Left lung (tissue), 10 donors: ENCODE data around the gene N4BP2. TPM values are rescaled to one million over a fixed set of nuclear protein-coding genes. Genes with fewer than 3 reads are reported as not detected.
"Not testable (repeated sequence)": the region's sequence is repeated elsewhere in the genome, so short reads cannot be mapped to it uniquely, and the experiment has no call there.

Experiments
- ATAC-seq: fragments of 200-7000 bp; cut with Tn5 transposase; one replicate; pipeline ENCODE4 v1.9.1; 2020; ENCODE audit warnings: moderate library complexity
- DNase-seq, 4 donors: peaks; one replicate each; pipeline ENCODE4 v3.0.0-alpha.2; 2013 to 2020
- H3K27ac ChIP-seq, 2 donors: fragments of 200-600 bp; sonication (generic) in 1 of 2; one replicate each; pipeline versions ENCODE4 v1.5.0 to v1.8.0; 2020 to 2021
- H3K27me3 ChIP-seq, 2 donors: fragments of 200-600 bp; sonication (generic) in 1 of 2; one replicate each; pipeline versions ENCODE4 v1.5.0 to v1.8.0; 2020 to 2021
- H3K36me3 ChIP-seq, 2 donors: fragments of 200-600 bp; sonication (generic) in 1 of 2; one replicate each; pipeline versions ENCODE4 v1.5.0 to v1.8.0; 2020 to 2021
- H3K4me1 ChIP-seq, 2 donors: fragments of 200-600 bp; one replicate each; pipeline ENCODE4 v1.8.0; 2021
- H3K4me3 ChIP-seq, 2 donors: fragments of 200-600 bp; sonication (generic) in 1 of 2; one replicate each; pipeline versions ENCODE4 v1.5.0 to v1.8.0; 2020 to 2021; ENCODE audit warnings: mild to moderate bottlenecking in 1 of 2
- H3K9me3 ChIP-seq, 2 donors: fragments of 200-600 bp; sonication (generic) in 1 of 2; one replicate each; pipeline versions ENCODE4 v1.5.0 to v1.8.0; 2020 to 2021
- intact Hi-C, 2 donors: fragments of 100-400 bp; cut with DNase I; formaldehyde crosslinking; loops; one replicate each; pipeline versions ENCODE4 v1.11.2 to v1.14.2; 2022
- polyA plus RNA-seq, 6 donors: library from polyadenylated mRNA; unstranded; fragments of 120-200 nt; gene quantifications; one replicate each; pipeline ENCODE4 v1.2.1, GENCODE V29; 2013; ENCODE audit not compliant: insufficient read length in 6 of 6
- total RNA-seq, 2 donors: library from RNA; stranded (reverse); fragmentation: NEBNext Ultra II Directional; extraction: Animal tissue kit (Norgen Biotek cat#: 25700); gene quantifications; one replicate each; pipeline ENCODE4 v1.2.1, GENCODE V29; 2021
- TF ChIP-seq, protein P1 (sequence below), 2 donors: fragments of 200-600 bp; sonication (generic) in 1 of 2; IDR thresholded peaks; one replicate each; pipeline versions ENCODE4 v1.5.0 to v1.8.0; 2021; ENCODE audit warnings: antibody characterized with exemption in 2 of 2
- donor health status: DM: no; HTN: yes; CAD: no.
- donor health status: DM: no; HTN: no; CAD: no.

The N4BP2 gene
- total and polyA plus RNA-seq, 8 donors, result 5.9 to 22.3 (median 18.8) TPM

DNA sequence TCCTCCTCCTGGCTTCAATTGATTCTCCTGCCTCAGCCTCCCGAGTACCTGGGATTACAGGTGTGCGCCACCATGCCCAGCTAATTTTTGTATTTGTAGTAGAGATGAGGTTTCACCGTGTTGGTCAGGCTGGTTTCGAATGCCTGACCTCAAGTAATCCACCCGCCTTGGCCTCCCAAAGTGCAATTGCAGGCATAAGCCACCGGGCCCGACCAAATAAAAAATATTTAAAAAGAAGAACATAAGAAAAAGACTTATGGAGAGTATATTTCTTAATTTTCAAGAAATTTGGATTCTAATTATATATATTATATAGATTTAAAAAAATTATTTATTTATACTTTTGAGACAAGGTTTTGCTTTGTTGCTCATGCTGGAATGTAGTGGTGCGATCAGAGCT is 29.8 kb downstream of the N4BP2 start:
- H3K27ac ChIP-seq, result no peak overlapping the region
- no peaks in the 10 kb centered on the region for H3K9me3 ChIP-seq
- intact Hi-C loops, result no loop called here
- H3K27me3 ChIP-seq, result no peaks in the 10 kb centered on the region
- TF ChIP-seq, protein P1, sequence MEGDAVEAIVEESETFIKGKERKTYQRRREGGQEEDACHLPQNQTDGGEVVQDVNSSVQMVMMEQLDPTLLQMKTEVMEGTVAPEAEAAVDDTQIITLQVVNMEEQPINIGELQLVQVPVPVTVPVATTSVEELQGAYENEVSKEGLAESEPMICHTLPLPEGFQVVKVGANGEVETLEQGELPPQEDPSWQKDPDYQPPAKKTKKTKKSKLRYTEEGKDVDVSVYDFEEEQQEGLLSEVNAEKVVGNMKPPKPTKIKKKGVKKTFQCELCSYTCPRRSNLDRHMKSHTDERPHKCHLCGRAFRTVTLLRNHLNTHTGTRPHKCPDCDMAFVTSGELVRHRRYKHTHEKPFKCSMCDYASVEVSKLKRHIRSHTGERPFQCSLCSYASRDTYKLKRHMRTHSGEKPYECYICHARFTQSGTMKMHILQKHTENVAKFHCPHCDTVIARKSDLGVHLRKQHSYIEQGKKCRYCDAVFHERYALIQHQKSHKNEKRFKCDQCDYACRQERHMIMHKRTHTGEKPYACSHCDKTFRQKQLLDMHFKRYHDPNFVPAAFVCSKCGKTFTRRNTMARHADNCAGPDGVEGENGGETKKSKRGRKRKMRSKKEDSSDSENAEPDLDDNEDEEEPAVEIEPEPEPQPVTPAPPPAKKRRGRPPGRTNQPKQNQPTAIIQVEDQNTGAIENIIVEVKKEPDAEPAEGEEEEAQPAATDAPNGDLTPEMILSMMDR (IDR thresholded peaks at IDR 0.05), result no peak
- no peak overlapping the region for H3K4me3 ChIP-seq
- H3K36me3 ChIP-seq, result no peaks in the 10 kb centered on the region
- no peak for DNase-seq
- no peak for ATAC-seq
- no peaks in the 10 kb centered on the region for H3K4me1 ChIP-seq

DNA sequence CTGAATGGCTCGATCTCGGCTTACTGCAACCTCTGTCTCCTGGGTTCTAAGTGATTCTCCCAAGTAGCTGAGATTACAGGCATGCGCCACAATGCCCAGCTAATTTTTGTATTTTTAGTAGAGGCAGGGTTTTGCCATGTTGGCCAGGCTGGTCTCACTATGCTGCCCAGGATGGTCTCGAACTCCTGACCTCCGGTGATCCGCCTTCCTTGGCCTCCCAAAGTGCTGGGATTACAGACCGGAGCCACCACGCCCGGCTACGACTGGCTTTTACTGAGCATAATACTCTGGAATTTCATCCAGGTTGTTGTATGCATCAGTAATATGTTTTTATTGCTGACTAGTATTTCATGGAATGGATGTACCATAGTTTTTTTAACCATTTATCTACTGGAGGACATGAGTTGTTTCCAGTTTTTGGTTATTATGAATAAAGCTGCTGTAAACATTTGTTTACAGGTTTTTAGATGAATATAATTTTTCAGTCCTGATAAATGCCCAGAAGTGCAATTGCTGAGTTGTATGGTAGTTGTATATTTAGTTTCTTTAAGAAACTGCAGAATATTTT is 31.2 kb downstream of the N4BP2 start:
- H3K36me3 ChIP-seq, result no peaks in the 10 kb centered on the region
- H3K27me3 ChIP-seq, result no peaks in the 10 kb centered on the region
- ATAC-seq (no peak), DNase-seq (no peak)
- no peaks in the 10 kb centered on the region for H3K4me1 ChIP-seq
- intact Hi-C loops, result no loop called here
- H3K9me3 ChIP-seq, result no peaks in the 10 kb centered on the region
- no peak overlapping the region for H3K27ac ChIP-seq
- no peak overlapping the region for H3K4me3 ChIP-seq
- TF ChIP-seq, protein P1 (IDR thresholded peaks at IDR 0.05), result no peak

DNA sequence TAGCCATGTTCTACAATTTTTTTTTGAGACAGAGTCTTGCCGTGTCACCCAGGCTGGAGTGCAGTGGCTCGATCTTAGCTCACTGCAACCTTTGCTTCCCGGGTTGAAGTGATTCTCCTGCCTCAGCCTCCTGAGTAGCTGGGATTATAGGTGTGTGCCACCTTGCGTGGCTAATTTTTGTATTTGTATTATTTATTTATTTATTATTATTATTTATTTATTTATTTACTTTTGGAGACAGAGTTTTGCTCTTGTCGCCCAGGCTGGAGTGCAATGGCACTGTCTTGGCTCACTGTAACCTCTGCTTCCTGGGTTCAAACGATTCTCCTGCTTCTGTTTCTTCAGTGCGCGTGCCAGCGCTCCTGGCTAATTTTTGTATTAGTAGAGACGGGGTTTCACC is 36.8 kb downstream of the N4BP2 start:
- H3K4me1 ChIP-seq, intact Hi-C loops, H3K27ac ChIP-seq, H3K9me3 ChIP-seq, H3K36me3 ChIP-seq, H3K4me3 ChIP-seq, H3K27me3 ChIP-seq, DNase-seq, ATAC-seq: not testable (repeated sequence)

DNA sequence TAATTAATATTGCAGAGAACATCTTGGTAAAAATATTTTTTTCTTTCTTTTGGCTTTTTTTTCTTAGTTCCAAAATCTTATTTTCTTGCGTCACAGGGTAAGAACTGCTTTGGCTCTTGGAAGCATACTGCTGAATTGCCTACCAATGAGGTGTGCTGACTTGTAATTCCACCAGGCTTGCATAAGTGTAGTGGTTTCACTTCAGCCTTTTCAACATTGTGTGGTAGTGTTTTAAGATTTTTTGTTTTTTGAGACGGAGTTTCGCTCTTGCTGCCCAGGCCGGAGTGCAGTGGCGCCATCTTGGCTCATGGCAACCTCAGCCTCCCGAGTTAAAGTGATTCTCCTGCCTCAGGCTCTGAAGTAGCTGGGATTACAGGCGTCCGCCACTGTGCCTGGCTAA is 42.4 kb downstream of the N4BP2 start:
- Histone ChIP-seq H3K36me3 (peaks cover 0 to 7% of the 10 kb centered on the region in 2 donors), H3K27me3 (no peaks in the 10 kb centered on the region), H3K4me3 (no peak overlapping the region), H3K9me3 (no peaks in the 10 kb centered on the region), H3K27ac (no peak overlapping the region), H3K4me1 (no peaks in the 10 kb centered on the region)
- TF ChIP-seq, protein P1 (IDR thresholded peaks at IDR 0.05), result no peak
- intact Hi-C loops, result no loop called here
- ATAC-seq (no peak), DNase-seq (no peak)

GRCh38 chr4:40107150-40107549 is 50.5 kb downstream of the N4BP2 start:
- intact Hi-C loops, H3K4me1 ChIP-seq, DNase-seq, ATAC-seq, H3K4me3 ChIP-seq, H3K36me3 ChIP-seq, H3K27me3 ChIP-seq, H3K27ac ChIP-seq, H3K9me3 ChIP-seq: not testable (repeated sequence)

DNA sequence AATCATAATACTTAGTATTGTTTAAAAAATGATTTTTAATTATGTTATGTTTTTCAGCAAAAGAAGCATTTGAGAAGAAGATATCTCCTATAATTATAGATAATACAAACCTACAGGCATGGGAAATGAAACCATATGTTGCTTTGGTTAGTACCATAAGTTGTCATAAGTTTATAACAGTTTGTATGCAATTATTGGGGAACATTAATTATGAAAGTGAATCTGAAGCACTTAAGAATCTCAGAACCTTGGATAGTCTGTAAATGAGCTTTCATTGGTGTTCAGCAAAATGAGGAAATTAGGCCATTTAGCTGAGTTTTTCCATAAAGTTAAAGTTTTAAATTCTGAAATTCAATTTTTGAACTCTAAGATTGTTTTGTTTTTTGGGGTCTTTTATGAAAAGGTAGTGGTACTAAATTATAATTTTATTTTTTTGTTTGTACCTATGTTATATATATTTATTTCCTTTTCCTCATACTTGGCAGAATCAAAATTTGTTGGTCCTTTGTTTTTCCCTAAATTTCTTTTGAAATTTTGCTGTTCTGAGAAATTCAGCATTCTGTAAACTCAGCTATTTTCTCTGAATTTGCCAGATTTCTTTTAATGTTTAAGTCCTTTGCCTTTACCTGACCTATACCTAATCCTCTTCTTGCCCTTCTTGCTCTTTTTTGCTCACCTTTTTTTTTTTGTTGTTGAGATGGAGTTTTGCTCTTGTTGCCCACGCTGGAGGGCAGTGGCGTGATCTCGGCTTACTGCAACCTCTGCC is 55.6 kb downstream of the N4BP2 start:
- TF ChIP-seq, protein P1 (IDR thresholded peaks at IDR 0.05), result no peak
- no peaks in the 10 kb centered on the region for H3K36me3 ChIP-seq
- intact Hi-C loops, result no loop called here
- no peak overlapping the region for H3K27ac ChIP-seq
- H3K4me1 ChIP-seq, result no peaks in the 10 kb centered on the region
- no peak overlapping the region for H3K4me3 ChIP-seq
- no peak for ATAC-seq
- DNase-seq, result no peak
- H3K9me3 ChIP-seq, result no peaks in the 10 kb centered on the region
- H3K27me3 ChIP-seq, result no peaks in the 10 kb centered on the region
